GM19438 (cell line): Measurements from ENCODE around the gene LPIN3.

Experiments used
- ATAC-seq: cut with Tn5 transposase; IDR thresholded peaks from one replicate; pipeline ENCODE4 v1.9.1; 2021; ENCODE audit warnings: low read depth; ENCODE audit not compliant: unreplicated experiment

Gene LPIN3

DNA sequence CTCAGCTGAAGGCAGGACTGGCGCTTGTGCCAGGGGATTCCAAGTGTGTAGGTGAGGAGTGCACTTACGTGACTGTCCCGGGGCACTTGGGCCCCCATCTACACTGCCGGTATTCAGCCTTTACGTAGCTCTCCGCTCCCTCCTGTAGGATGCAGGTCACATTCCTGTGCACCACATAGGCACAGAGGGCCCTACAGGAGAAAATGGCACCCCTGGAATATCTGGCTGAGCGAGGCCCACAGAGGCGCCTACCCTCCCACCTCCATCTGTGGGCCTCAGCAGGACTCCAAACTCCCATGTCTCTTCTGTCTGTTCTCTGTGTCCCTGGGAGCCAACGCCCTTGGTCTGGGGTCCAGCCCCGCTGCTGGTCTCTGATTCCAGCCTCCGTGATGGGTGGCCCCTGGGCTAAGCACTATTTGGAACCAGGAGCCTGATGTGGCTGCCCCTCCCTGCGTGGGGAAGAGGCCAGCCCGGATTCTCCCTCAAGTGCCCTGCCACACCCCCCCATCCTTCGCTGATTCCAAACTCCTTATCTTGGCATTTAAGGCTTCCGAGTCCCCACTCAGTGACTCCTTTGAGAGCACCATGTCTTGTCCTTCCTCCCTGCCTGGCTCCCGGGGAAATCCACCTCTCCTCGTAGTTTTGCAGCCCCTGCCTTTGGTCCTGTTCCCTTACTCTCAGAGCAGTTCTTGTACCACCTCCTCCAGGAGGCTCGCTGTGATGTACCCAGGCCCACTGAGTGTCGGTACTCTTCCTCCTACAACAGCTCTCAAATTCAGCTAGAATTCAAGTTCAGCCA lies 24.5 kb downstream of the LPIN3 start:
- ATAC-seq = no peak

- ATAC-seq = no peak
These were observed 25.3 kb downstream of the LPIN3 start for GRCh38 chr20:41365777-41366545.

GRCh38 chr20:41366546-41367392 lies 26.1 kb downstream of the LPIN3 start, which contains the start of gene EMILIN3:
Gene EMILIN3 (minus strand): TSS chr20:41366818. CDS start chr20:41366634, 184 bp downstream.
- no peak for ATAC-seq

DNA sequence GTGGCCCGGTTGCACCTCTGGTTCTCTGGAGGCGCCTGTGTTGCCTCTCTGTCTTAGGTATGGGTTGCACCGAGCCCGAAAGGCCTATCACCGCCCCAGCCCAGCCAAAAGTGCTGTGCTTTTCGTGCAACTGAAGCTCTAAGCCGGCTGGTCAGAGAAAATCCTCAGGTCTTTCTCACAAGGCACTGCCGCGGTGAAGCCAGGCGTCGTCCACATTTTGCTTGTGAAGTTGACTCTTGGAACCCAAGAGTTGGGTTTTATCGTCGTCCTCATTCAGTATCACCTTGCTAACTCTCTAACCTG lies 26.7 kb downstream of the LPIN3 start:
- no peak for ATAC-seq

DNA sequence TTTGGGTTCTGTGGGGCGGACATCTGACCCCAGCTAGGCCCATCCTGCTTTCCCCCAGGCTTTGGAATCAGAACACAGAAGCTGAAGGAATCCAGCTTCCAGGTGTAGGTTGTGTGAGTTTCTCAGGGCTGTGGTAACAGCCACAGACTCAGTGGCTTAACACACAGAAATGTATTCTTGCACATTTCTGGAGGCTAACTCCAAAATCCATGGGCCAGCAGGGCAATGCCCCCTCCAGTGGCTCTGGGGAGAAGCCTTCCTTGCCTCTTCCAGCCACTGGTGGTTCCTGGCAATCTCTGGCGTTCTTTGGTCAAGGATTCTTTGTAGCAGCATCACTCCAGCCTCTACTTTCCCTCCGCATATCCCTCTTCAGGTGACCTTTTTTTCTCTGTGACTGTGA lies 27.3 kb downstream of the LPIN3 start:
- ATAC-seq = no peak

DNA sequence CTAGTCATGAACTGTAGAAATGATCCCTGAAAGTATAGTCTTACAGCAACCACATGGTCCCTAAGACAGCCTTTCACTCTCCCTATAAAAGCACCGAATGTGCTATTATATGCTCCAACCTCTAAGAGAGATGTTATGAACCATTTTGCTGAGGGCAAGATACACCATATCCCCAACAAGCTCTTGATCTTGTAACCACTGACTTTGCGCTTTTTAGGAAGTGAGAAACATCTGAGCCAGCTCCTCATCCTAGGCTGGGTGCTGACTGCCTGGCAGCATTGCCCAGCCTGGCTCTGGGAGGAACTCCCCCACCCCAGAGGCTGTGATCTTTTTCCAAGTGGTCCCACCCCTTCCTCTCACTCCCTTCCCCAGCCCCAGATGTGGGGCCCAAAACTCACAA lies 29.1 kb downstream of the LPIN3 start:
- ATAC-seq = no peak

DNA sequence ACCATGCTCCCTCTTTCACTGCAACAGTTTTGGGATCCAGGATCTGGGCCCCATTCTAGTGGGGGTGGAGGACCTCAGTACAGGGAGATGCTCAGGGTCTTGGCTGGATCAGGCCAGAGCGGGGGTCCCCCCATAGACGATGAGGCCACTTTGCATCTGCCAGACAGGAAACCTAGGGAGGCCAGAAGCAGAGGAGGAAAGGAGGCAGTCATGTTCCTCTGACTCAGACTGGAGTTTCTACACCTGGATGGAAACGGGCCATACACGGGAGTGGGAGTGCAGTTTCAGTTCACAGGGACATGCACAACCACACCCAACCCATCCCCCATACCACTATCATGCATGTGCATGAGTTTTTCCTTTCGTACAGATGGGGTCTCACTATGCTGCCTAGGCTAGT lies 29.6 kb downstream of the LPIN3 start:
- ATAC-seq = no peak

DNA sequence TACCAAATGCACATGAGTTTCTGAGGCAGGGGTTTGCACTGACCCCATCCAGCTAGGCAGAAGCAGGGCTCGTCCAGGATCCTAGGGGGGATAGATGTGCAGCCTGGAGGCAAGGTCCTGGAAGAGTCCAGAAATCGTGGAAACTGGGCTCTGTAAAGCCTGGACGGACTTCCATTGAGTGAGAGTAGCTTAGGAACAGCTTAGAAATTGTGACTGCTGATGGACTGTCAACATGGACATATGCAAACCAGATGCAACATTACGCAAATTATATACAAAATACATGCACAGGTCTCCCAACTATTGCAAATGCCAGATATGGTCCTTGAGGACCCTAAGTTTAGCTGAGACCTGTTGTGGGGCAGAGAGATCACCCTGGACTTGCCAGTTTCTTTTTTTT lies 30.8 kb downstream of the LPIN3 start:
- ATAC-seq = no peak

- ATAC-seq = no peak
These were observed 32.7 kb downstream of the LPIN3 start for GRCh38 chr20:41373251-41373783.

GRCh38 chr20:41373931-41374920 lies 33.6 kb downstream of the LPIN3 start:
- no peak for ATAC-seq

- no peak for ATAC-seq
These were observed 35.2 kb downstream of the LPIN3 start for GRCh38 chr20:41375846-41376245.

DNA sequence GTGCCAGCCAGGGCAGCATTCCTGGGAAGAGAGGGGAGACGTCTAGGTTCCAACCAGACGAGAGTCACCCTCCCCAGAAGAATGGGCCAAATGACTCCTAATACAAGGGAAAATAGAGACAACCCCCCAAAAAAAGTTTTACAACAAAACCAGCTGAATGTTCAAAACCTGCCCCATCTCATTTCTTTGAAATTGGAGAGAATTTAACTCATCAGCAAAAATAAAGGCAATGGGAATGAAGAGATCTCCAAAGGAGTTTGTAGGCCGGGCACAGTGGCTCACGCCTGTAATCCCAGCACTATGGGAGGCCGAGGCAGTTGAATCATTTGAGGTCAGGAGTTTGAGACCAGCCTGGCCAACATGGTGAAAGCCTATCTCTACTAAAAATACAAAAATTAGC lies 35.7 kb downstream of the LPIN3 start:
- no peak for ATAC-seq

DNA sequence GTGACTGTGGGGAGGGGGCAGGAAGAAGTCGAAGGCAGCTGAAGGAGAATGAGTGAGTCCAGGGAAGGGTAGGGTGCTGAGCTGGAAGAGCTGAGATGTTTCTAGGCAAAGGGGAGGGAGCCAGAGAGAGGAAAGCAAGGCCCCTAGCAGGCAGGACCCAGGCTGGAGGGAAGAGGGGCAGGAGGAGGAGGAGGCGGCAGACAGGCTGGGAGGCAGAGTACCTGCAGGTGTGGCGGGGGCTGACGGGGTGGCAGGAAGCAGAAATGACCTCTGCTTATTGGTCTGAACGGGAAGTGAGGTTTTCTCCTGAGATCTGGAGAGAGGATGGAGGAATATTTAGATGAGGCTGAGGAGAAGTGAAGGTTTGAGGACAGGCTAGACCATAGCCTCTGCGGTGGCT lies 36.7 kb downstream of the LPIN3 start:
- ATAC-seq = no peak

DNA sequence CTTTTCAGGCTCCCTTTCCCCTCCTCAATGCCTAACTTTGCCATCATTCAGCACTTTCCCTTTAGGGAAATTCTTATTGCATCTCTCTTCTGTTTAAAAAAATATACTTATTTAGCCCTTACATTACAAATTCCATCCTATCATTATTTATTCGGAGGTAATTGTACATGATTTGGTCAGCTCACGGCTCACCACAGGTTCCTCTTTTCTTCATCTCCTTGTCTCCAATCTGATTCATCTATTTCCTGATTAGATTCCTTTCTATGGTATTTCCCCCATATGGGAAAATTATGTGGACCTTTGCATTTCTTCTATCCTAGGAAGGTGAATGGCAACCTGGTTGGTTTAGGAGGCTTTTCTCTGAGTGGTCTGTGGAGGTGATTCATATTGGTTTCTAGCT lies 38.9 kb downstream of the LPIN3 start:
- ATAC-seq = no peak

DNA sequence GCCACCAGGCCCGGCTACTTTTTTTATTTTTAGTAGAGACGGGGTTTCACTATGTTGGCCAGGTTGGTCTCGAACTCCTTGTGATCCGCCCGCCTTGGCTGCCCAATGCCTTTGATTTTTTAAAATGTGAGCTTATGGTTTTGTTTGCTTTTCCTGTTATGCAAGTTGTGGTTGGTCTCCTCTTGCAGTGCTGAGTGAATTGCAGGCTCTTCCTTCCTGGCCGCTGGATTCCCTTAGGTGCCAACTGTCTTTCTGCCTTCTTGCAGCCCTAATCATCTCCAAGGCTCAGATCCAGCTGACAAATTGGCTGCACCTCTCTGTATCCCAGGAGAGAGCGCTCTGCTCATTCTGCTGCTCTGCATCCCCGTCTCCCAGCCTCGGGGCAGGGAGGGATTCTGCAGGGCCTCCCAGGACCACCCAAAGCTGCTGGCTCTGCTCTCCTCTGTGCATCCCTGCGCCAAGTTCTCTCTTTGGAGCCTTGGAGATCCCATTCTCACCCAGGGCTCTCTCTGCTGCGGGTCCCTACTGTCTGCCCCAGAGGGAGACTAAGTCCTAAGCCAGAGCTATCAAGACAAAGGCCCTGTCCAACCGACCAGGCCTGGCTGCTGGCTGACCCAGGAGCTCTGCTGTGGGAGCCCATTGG lies 40.1 kb downstream of the LPIN3 start:
- no peak for ATAC-seq

GRCh38 chr20:41382791-41383305 lies 42.2 kb downstream of the LPIN3 start:
- no peak for ATAC-seq

- no peak for ATAC-seq
These were observed 46.1 kb downstream of the LPIN3 start for GRCh38 chr20:41386502-41387427.

GRCh38 chr20:41387444-41387851 lies 46.8 kb downstream of the LPIN3 start:
- no peak for ATAC-seq
